HG03571 (cell line): Measurements from ENCODE around the gene KRTAP20-1.

ENCODE experiments used
- ATAC-seq: cut with Tn5 transposase; IDR thresholded peaks from one replicate; pipeline ENCODE4 v1.9.1; 2021; ENCODE audit not compliant: unreplicated experiment

KRTAP20-1 gene, protein sequence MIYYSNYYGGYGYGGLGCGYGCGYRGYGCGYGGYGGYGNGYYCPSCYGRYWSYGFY

DNA sequence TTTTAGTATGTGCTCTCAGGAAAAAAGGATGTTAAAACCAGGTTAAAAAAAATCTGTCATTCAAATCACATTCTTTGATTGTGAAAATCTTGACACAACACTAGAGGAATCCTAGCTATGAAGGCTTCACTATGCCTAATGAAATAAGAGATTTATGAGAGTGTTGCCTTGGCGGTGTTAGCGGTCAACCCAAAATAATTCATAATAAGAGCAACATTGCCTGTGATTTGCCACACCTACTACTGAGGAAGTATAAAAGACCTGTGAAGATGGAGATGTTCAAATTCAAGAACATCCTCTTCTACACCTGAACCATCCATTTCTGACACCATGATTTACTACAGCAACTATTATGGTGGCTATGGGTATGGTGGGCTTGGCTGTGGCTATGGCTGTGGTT, at the start of gene KRTAP20-1:
Gene KRTAP20-1, plus strand, starts transcription at position 301 of the 400 bp plus-strand sequence. Its CDS starts 30 bp downstream, at position 331.
- no peak for ATAC-seq

DNA sequence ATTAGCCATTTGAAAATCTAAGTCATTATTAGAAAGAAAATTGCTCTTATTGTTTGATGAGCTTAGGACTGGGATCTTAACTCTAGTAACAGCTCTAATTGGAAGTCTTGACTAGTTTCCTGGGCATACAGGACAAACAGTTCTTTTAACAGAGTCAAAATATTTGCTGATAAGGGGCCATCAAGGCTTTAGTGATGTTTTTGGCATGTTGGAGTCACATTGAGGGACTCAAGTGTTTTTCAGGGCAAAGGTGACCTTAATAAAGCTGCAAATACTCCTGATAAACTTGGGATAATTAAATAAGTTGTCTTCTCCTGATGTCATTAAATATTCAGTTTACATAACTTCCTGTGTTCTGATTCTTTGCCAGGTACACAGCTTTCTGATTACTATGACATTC, 48.6 kb upstream of the KRTAP20-1 start:
- no peak for ATAC-seq

DNA sequence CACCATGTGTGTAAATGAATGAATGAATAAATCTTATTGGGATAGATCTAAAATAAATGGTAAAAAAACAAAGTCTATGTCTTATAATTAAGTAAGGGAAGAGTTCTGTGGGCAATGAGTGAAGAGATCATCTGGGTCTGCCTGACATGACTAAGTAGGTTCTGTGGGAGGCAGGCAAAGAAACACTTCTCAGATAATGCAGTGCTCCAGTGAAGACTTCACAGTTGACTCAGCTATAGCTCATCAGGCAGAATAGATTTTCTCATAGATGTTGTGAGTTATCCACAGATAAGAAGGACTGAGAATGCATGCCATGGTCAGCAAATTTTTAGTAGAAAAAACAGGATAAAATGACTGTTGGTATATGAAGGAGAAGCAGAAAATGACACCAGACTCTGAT, 38.5 kb upstream of the KRTAP20-1 start:
- no peak for ATAC-seq

DNA sequence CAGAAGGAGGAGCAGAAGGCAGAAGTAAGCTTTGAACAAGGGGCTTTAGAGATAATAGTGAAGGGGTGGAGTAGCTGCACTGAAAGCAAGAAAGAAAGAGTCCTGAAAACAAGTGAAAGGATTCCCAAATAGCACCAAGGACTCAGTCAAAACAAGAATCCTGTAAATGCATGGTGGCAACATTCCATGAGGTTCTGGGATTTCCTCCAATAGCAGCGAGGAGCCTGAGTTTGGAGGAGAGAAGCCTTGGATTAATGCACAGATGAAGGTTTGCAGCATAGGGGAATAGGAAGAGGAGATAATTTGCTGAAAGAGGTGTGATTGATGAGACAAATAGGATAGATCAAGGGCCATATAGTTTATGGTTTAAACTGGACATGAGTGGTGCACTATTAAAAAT, 36.9 kb upstream of the KRTAP20-1 start:
- ATAC-seq = no peak

DNA sequence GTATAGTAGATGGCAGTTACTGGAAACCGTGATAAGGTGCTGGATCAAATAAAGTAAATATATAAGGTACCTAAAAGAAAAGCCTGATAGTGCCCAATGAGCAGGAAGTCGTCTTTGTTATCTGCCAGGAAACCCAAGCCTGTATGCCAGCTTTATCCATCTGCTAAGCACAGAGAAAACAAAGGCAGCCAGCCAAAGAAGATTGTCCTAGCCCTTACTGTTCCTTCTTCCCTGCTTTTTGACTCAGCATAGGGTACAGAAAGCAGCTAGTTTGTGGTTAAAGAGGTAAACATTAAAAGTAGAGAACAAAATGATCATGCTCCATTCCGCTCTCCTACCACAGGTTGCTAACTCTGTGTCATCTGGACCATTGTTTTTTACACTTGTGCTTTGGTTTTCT, 36.1 kb upstream of the KRTAP20-1 start:
- ATAC-seq = no peak

DNA sequence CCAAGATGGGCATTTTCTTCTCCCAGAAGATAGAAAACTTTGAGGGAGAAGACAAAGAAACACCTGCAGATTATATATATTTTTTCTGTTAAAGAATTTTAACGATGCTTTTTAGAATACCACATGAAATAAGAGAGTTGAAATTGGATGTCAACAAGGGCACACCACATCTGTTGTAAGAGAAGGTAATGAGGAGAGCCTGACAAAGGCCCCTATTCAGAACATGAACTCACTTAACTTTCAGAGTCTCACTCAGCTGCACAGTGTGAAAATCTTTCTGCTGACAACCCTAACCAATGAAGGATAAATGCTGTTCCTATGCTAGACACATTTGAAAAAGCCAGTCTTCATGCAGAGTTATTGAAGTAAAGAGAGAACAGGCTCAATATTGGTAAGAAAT, 33.4 kb upstream of the KRTAP20-1 start:
- no peak for ATAC-seq

DNA sequence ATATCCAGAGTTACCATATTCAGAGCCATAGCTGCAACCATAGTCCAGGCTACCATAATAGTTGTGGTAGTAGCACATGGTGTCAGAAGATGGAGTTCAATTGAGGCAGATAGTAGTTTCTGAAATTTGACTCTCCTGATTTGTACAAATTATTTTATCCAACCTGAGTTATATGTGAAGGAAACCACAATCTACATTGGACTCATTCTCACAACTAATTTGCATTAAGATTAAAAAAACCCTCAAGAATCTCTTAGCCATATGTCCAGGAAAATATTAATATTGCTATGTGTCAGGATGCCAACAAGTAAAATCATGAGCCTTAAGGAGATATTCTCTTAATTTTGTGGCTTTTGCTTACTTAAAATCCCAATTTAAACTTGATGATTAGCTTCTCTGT, 25.9 kb upstream of the KRTAP20-1 start, which contains the start of gene KRTAP22-2:
Gene KRTAP22-2, minus strand, starts transcription at position 101 of the 400 bp plus-strand sequence.
- no peak for ATAC-seq

DNA sequence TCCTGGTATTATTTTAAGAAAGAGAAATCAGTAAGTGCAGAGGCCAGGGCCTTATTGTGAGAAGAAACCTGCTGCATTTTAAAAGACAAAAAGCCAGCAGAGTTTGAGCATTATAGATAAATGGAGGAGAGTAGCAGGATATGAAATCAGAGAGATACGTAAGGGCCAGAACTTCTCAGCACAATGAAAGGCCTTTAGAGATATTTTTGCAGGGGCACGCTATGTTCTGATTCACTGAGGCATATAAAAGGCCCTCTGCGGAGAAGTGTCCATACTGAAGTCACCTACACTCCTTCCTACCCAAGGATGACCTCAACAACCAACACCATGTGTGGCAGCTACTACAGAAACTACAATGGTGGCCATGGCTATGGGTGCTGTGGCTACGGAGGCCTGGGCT, 24.1 kb upstream of the KRTAP20-1 start, which contains the start of gene KRTAP6-3:
Gene KRTAP6-3, plus strand, starts transcription at position 301 of the 400 bp plus-strand sequence. Its CDS starts 6 bp downstream, at position 307.
- no peak for ATAC-seq

DNA sequence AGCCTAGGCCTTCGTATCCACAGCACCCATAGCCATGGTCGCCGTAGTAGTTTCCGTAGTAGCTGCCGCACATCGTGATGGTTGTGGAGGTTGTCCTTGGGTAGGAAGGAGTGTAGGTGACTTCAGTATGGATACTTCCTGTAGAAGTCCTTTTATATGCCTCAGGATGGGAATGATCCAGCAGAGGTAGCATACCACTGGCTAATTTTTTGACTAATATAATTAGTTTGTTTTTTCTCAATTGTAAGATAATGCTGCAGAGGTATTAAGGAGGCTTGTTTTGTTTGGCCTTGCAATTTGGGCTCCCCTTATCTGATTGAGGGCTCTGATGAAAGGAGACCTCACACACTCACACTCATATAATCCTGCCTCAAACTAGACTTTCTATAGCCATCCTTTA, 17.4 kb upstream of the KRTAP20-1 start, which contains the start of gene KRTAP6-2:
Gene KRTAP6-2, minus strand, starts transcription at position 101 of the 400 bp plus-strand sequence. Its CDS starts 28 bp downstream, at position 73.
- ATAC-seq = no peak

DNA sequence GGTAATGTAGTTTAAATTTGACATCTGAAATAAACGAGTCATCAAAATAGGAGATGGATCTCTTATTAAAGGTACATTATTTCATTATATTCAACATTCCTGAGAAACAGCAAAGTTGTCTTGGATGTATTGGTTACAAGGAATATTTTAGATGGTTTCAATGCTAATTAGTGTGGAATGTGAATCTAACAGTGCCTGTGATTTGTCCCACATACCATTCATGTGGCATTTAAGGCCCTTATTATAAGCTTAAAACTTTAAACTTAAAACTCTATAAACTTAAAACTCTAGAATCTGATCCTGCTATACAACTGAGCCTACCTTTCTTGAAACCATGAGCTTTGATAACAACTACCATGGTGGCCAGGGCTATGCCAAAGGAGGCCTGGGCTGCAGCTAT, 15.4 kb upstream of the KRTAP20-1 start, which contains the start of gene KRTAP22-1:
Gene KRTAP22-1, plus strand, starts transcription at position 301 of the 400 bp plus-strand sequence.
- no peak for ATAC-seq

DNA sequence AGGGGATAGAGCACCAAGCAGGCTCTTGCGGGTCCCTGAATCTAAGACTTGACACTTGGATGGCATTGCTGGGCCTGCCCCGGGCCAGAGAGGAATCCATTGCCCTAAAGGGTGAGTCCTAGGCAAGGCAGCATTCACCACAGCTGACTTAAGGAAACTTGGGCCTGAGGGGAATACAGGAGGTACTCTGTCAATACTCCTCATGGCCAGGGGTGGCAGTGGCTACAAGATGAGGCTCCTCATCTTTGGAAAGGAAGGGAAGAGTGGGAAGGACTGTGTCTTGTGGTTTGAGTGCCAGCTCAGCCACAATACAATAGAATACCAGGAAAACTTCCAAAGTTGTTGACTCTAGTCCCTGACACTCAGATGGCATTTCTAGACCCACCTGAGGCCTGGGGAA, 10.3 kb upstream of the KRTAP20-1 start:
- no peak for ATAC-seq

DNA sequence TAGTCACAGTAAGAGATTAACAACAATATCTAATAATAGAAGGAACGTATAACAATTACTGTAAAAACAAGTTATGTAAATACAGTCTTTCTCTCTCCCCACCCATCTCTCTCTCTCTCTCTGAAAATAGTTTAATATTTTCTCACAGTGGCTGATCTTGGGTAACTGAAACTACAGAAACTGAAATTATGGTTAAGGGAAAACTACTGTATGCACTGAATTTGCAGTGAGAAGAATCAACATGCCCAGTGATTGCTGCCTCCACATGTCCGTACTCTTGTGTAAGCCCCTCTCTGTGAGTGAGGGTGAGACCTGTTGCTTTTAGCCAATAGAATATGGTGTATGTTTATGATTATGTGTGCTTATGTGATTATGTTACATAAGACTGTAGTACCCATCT, 4.1 kb upstream of the KRTAP20-1 start:
- ATAC-seq = no peak

DNA sequence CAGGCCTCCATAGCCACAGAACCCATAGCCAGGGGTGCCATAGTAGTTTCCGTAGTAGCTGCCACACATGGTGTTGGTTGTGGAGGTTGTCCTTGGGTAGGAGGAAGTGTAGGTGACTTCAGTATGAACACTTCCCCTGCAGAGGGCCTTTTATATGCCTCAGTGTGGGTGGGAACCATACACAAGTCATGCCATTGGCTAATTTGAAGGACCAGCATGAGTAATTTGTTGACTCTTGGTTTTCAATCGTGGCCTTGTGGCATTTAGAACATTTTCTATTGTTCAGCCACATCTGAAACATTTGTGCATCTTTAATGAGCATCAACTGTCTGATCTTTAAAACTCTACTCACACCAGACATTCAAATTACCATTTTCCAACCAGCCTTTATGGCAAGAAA, 2.4 kb upstream of the KRTAP20-1 start, which contains the start of gene KRTAP6-1:
Gene KRTAP6-1, minus strand, starts transcription at position 95 of the 400 bp plus-strand sequence. Its CDS starts 26 bp downstream, at position 69.
- ATAC-seq = no peak

DNA sequence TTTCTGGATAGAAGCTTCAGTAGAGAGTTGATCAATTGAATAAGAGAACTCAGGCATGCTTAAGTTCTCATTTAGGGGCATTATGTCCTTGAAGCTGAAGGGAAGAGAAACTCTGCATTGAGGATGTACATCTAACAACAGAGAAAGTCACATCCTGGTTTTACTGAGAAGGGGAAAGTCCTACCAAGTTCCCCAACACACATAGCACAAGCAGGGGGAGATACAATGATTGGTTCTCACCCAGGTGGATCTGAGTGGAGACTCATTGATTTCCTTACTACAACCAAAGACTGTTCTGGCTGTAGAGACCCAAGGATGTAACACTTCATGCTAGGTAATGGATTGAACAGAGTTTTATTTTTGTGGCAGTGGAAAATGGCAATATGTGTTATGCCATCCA, 1.0 kb upstream of the KRTAP20-1 start:
- ATAC-seq = no peak

DNA sequence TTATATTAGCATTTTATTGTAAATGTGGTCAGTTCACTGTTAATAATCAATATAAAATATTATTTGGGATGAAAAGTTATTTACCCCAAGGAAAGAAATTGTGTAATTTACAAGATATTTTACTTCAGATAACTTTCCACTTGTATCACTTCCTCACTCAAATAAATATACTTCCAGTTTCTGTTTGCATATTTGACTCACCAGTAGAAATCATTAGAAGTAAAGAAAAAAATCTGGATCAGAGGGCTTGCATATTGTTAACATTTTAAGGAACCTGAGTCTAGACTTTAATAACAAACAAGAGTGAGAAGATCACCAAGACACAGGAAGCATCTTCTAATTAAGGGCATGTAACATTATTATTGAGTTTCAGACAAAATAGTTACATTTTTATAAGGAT, 3.9 kb downstream of the KRTAP20-1 start:
- ATAC-seq = no peak

DNA sequence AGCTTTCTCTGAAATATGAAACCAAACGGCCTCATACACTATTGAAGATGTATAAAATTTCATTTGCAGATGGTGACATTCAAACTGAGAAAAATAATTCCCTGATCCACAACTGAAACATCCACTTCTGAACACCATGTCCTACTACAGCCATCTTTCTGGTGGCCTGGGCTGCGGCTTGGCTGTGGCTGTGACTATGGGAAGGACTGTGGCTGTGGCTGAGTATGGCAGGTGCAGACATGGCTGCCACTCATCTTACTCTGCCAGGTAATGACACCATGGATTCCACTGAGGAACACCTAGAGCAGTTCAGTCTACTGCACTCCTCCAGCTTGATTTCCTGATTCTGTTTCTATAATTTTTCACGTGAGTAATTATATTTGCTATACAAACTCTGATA, 4.3 kb downstream of the KRTAP20-1 start, which contains the start of gene KRTAP20-4:
Gene KRTAP20-4, plus strand, starts transcription at position 106 of the 400 bp plus-strand sequence.
- no peak for ATAC-seq

DNA sequence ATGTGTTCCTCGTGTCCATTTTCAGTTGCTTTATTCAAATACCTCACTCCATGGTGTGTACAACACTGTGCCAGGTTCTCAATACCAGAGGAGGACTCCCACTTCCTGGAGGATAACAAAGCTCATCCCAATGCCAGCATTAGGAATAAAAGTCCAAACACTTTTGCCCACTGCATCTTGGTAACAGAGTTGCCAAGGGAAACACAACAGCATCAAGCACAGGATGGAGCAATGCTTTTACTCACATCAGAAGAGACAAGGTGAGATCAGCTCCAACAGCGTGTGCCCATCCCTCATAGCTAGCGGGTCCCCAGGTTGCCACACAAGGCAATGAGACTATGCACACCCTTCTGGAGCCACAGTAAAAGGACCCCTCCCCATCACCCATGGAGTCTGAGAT, 7.1 kb downstream of the KRTAP20-1 start:
- no peak for ATAC-seq

DNA sequence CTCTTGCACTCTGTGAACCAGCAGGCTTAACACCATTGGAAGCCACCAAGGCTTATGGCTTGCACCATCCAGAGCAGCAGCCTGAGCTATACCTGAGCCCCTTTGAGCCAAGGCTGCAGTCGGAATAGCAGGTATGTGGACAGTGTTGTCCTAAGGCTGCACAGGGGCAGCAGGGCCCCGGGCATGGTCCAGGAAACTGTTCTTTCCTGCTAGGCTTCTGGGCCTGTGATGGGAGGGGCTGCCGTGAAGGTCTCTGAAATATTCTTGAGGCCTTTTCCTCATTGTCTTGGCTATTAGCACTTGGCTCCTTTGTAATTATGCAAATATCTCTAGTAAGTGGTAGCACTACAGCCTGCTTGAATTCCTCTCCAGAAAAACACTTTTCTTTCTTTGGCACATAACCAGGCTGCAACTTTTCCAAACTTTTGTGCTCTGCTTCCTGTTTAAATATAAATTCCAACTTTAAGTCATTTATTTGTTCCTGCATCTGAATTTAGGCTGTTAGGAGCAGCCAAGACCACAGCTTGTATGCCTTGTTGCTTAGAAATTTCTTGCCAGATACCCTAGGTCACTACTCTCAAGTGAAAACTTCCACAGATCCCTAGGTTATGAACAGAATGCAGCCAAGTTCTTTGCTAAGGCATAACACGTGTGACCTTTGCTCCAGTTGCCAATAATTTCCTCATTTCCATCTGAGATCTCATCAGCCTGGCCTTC, 9.4 kb downstream of the KRTAP20-1 start:
- no peak for ATAC-seq

DNA sequence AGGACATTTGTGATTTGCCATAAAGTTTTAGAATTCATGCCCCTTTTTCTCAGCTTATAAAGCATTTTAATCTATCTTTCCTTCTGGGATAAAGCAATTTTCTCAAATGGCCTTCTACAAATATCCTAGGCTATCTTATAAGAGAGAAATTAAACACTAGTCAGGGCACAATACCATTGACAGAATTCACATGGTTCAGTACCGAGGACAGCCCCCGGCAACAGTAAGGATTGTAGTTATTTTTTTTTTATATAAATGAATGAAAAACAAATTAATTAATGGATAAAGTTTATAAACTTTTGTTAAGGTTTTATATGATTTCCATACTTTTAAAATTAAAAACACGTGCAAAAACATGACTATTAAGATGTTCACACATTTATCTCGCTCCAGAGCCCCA, 11.9 kb downstream of the KRTAP20-1 start:
- no peak for ATAC-seq

DNA sequence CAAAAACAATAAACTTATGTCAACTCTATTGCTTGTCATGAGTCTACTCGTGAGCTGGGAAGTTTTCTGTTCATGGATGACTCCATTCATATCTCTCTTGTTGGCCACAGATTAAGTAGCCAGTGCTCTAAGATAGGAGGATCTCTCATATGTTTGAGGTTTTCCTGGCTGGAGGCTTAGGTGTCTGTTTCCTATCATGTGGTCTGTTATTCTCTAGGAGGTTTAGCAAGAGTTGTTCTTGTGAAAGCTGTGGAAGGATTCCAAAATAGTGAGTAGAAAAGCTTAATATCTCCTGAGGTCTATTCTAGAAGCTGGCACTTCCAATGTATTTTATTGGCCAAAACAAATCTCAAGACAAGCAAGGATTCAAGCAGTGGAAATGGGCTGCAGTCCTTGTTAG, 13.0 kb downstream of the KRTAP20-1 start:
- no peak for ATAC-seq

DNA sequence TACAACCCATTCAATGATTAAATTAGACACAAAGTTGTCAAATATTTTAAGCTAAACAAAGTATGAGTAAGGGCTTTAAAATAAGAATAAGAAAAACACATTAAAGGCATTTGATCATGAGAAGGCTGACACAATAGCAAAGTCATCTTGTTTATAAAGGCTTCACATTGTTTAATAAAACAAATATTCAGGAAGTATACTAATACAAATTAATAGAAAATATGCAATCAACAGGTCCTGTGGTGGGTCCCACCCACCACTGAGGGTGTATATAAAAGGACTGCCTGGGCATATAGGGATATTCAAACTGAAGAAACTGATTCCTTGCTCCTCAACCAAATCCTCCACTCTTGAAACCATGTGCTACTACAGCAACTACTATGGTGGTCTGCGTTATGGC, 18.7 kb downstream of the KRTAP20-1 start, which contains the start of gene KRTAP20-2:
Gene KRTAP20-2, plus strand, starts transcription at position 301 of the 400 bp plus-strand sequence. Its CDS starts 58 bp downstream, at position 359.
- no peak for ATAC-seq

DNA sequence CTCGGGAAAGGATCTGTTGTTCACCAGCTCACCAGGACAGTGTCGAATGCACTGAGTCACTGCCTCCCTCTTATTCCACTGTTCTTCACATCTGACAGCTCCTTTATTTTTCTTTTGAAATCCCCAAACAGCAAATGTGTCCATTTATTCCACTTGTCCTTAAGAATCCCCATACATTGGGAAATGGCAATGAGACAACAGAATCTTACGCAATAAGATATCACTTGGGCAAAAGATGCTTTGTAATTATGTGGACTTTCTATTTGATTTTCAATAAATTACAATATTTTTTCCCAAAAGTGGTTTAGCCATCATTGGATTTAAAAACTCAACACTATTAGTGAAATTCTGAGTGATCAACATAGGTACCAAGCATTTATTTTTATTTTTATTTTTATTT, 22.5 kb downstream of the KRTAP20-1 start:
- ATAC-seq = no peak
